Measurements from ENCODE around the gene CMSS1.

Gene CMSS1

GRCh38 chr3:100175637-100176280 is 358.1 kb downstream of the CMSS1 start:
- H3K27ac ChIP-seq (ENCODE audit: low read depth, low read length), result no peak overlapping the region
- no peaks in the 10 kb centered on the region for H3K27me3 ChIP-seq (ENCODE audit: control insufficient read depth in 1 of 2, insufficient read depth in 2 of 2, low read length in 2 of 2)
- peaks cover 8 to 10% of the 10 kb centered on the region in 2 donors for H3K9me3 ChIP-seq (ENCODE audit: control insufficient read depth in 1 of 2, low read length in 2 of 2)
- H3K9ac ChIP-seq (ENCODE audit: low read depth in 1 of 2, low read length in 2 of 2), result no peak overlapping the region
- H3K36me3 ChIP-seq (ENCODE audit: control insufficient read depth in 1 of 2, insufficient read depth in 2 of 2, low read length in 2 of 2), result peaks cover 0 to 2% of the 10 kb centered on the region in 2 donors
- no peak overlapping the region for H3K4me3 ChIP-seq (ENCODE audit: low read depth in 1 of 2, low read length in 2 of 2)
- no peaks in the 10 kb centered on the region for H3K4me1 ChIP-seq (ENCODE audit: control insufficient read depth in 1 of 2, insufficient read depth in 2 of 2, low read length in 2 of 2)

GRCh38 chr3:100179692-100180349 is 362.2 kb downstream of the CMSS1 start:
- Histone ChIP-seq H3K27me3 (ENCODE audit: control insufficient read depth in 1 of 2, insufficient read depth in 2 of 2, low read length in 2 of 2) (no peaks in the 10 kb centered on the region), H3K9ac (ENCODE audit: low read depth in 1 of 2, low read length in 2 of 2) (no peak overlapping the region), H3K4me3 (ENCODE audit: low read depth in 1 of 2, low read length in 2 of 2) (no peak overlapping the region), H3K9me3 (ENCODE audit: control insufficient read depth in 1 of 2, low read length in 2 of 2) (peaks cover 8 to 10% of the 10 kb centered on the region in 2 donors), H3K4me1 (ENCODE audit: control insufficient read depth in 1 of 2, insufficient read depth in 2 of 2, low read length in 2 of 2) (no peaks in the 10 kb centered on the region), H3K27ac (ENCODE audit: low read depth, low read length) (no peak overlapping the region), H3K36me3 (ENCODE audit: control insufficient read depth in 1 of 2, insufficient read depth in 2 of 2, low read length in 2 of 2) (peaks cover 0 to 2% of the 10 kb centered on the region in 2 donors)

GRCh38 chr3:100183608-100184125 is 366.0 kb downstream of the CMSS1 start:
- Histone ChIP-seq H3K4me3 (ENCODE audit: low read depth in 1 of 2, low read length in 2 of 2) (no peak overlapping the region), H3K9me3 (ENCODE audit: control insufficient read depth in 1 of 2, low read length in 2 of 2) (peaks cover 8 to 10% of the 10 kb centered on the region in 2 donors), H3K9ac (ENCODE audit: low read depth in 1 of 2, low read length in 2 of 2) (no peak overlapping the region), H3K36me3 (ENCODE audit: control insufficient read depth in 1 of 2, insufficient read depth in 2 of 2, low read length in 2 of 2) (peaks cover 0 to 2% of the 10 kb centered on the region in 2 donors), H3K27me3 (ENCODE audit: control insufficient read depth in 1 of 2, insufficient read depth in 2 of 2, low read length in 2 of 2) (no peaks in the 10 kb centered on the region), H3K4me1 (ENCODE audit: control insufficient read depth in 1 of 2, insufficient read depth in 2 of 2, low read length in 2 of 2) (no peaks in the 10 kb centered on the region), H3K27ac (ENCODE audit: low read depth, low read length) (no peak overlapping the region)

GRCh38 chr3:100184948-100185570 is 367.4 kb downstream of the CMSS1 start:
- H3K4me3 ChIP-seq (ENCODE audit: low read depth in 1 of 2, low read length in 2 of 2), result no peak overlapping the region
- no peaks in the 10 kb centered on the region for H3K36me3 ChIP-seq (ENCODE audit: control insufficient read depth in 1 of 2, insufficient read depth in 2 of 2, low read length in 2 of 2)
- H3K9ac ChIP-seq (ENCODE audit: low read depth in 1 of 2, low read length in 2 of 2), result no peak overlapping the region
- no peaks in the 10 kb centered on the region for H3K4me1 ChIP-seq (ENCODE audit: control insufficient read depth in 1 of 2, insufficient read depth in 2 of 2, low read length in 2 of 2)
- no peak overlapping the region for H3K27ac ChIP-seq (ENCODE audit: low read depth, low read length)
- H3K27me3 ChIP-seq (ENCODE audit: control insufficient read depth in 1 of 2, insufficient read depth in 2 of 2, low read length in 2 of 2), result no peaks in the 10 kb centered on the region
- peaks cover 0 to 1% of the 10 kb centered on the region in 2 donors for H3K9me3 ChIP-seq (ENCODE audit: control insufficient read depth in 1 of 2, low read length in 2 of 2)

DNA sequence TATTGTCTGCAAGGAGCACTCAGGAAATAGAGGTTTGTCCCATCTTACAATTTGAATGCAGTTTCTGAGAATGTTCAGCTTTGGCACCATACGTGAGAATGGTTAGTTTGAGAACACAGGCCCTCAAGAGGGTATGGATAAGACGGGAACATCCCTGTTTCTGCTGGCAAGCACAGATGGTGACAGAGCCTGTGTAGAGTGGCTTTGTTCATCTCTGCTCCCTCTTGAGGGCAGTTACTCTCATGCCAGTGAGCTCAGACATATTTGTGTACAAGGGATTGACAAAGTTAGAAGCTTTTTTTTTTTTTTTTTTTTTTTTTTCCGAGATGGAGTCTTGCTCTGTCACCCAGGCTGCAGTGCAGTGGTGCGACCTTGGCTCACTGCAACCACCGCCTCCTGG is 368.2 kb downstream of the CMSS1 start:
- Histone ChIP-seq H3K4me1 (ENCODE audit: control insufficient read depth in 1 of 2, insufficient read depth in 2 of 2, low read length in 2 of 2) (no peaks in the 10 kb centered on the region), H3K9me3 (ENCODE audit: control insufficient read depth in 1 of 2, low read length in 2 of 2) (no peaks in the 10 kb centered on the region), H3K27ac (ENCODE audit: low read depth, low read length) (no peak overlapping the region), H3K9ac (ENCODE audit: low read depth in 1 of 2, low read length in 2 of 2) (no peak overlapping the region), H3K27me3 (ENCODE audit: control insufficient read depth in 1 of 2, insufficient read depth in 2 of 2, low read length in 2 of 2) (no peaks in the 10 kb centered on the region), H3K4me3 (ENCODE audit: low read depth in 1 of 2, low read length in 2 of 2) (no peak overlapping the region), H3K36me3 (ENCODE audit: control insufficient read depth in 1 of 2, insufficient read depth in 2 of 2, low read length in 2 of 2) (no peaks in the 10 kb centered on the region)

- Histone ChIP-seq H3K27ac (ENCODE audit: low read depth, low read length) (no peak overlapping the region), H3K9ac (ENCODE audit: low read depth in 1 of 2, low read length in 2 of 2) (no peak overlapping the region), H3K4me3 (ENCODE audit: low read depth in 1 of 2, low read length in 2 of 2) (no peak overlapping the region), H3K36me3 (ENCODE audit: control insufficient read depth in 1 of 2, insufficient read depth in 2 of 2, low read length in 2 of 2) (no peaks in the 10 kb centered on the region), H3K4me1 (ENCODE audit: control insufficient read depth in 1 of 2, insufficient read depth in 2 of 2, low read length in 2 of 2) (no peaks in the 10 kb centered on the region), H3K9me3 (ENCODE audit: control insufficient read depth in 1 of 2, low read length in 2 of 2) (no peaks in the 10 kb centered on the region), H3K27me3 (ENCODE audit: control insufficient read depth in 1 of 2, insufficient read depth in 2 of 2, low read length in 2 of 2) (no peaks in the 10 kb centered on the region)
These were observed 371.8 kb downstream of the CMSS1 start for GRCh38 chr3:100189444-100189964.

- Histone ChIP-seq H3K4me3 (ENCODE audit: low read depth in 1 of 2, low read length in 2 of 2) (no peak overlapping the region), H3K36me3 (ENCODE audit: control insufficient read depth in 1 of 2, insufficient read depth in 2 of 2, low read length in 2 of 2) (no peaks in the 10 kb centered on the region), H3K27me3 (ENCODE audit: control insufficient read depth in 1 of 2, insufficient read depth in 2 of 2, low read length in 2 of 2) (no peaks in the 10 kb centered on the region), H3K9me3 (ENCODE audit: control insufficient read depth in 1 of 2, low read length in 2 of 2) (no peaks in the 10 kb centered on the region), H3K9ac (ENCODE audit: low read depth in 1 of 2, low read length in 2 of 2) (no peak overlapping the region), H3K27ac (ENCODE audit: low read depth, low read length) (no peak overlapping the region), H3K4me1 (ENCODE audit: control insufficient read depth in 1 of 2, insufficient read depth in 2 of 2, low read length in 2 of 2) (no peaks in the 10 kb centered on the region)
These were observed 377.7 kb downstream of the CMSS1 start for GRCh38 chr3:100195375-100195774.

- H3K4me1 ChIP-seq (ENCODE audit: control insufficient read depth in 1 of 2, insufficient read depth in 2 of 2, low read length in 2 of 2), result no peaks in the 10 kb centered on the region
- no peaks in the 10 kb centered on the region for H3K27me3 ChIP-seq (ENCODE audit: control insufficient read depth in 1 of 2, insufficient read depth in 2 of 2, low read length in 2 of 2)
- H3K27ac ChIP-seq (ENCODE audit: low read depth, low read length), result no peak overlapping the region
- no peak overlapping the region for H3K4me3 ChIP-seq (ENCODE audit: low read depth in 1 of 2, low read length in 2 of 2)
- H3K9ac ChIP-seq (ENCODE audit: low read depth in 1 of 2, low read length in 2 of 2), result no peak overlapping the region
- H3K36me3 ChIP-seq (ENCODE audit: control insufficient read depth in 1 of 2, insufficient read depth in 2 of 2, low read length in 2 of 2), result no peaks in the 10 kb centered on the region
- H3K9me3 ChIP-seq (ENCODE audit: control insufficient read depth in 1 of 2, low read length in 2 of 2), result no peaks in the 10 kb centered on the region
These were observed 380.2 kb downstream of the CMSS1 start for GRCh38 chr3:100197876-100198275.

DNA sequence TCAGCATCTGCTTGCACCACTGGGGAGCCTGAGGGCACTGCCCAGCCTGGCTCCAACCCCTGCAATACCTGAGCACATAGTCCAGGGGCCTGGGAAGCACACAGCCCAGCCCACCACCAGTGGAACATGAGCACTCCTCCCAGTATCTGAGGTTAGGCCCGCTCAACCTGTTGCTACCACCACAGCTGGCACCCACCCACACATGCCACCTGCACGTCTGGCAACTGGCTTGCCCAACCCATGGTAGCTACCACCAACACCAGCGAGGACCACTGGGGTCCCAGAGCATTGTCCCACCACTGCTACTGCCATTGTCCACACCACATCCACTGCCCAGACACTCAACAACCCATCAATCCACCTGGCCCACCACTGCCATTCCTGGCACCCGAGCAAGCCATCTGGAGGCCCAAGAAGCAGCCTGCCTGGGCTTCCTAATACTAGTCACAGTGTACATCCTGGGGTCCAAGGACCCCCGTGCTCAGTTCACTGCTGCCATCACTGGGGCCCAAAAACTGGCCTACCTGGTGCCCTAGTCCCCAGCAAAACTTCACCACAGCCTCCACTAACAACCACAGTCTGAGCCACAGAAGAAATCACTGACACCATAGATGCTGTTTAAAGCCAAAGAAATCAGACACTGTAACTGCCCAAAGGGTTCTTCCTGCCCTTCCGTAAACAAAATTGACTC is 381.1 kb downstream of the CMSS1 start:
- no peak overlapping the region for H3K4me3 ChIP-seq (ENCODE audit: low read depth in 1 of 2, low read length in 2 of 2)
- H3K27ac ChIP-seq (ENCODE audit: low read depth, low read length), result no peak overlapping the region
- H3K9me3 ChIP-seq (ENCODE audit: control insufficient read depth in 1 of 2, low read length in 2 of 2), result no peaks in the 10 kb centered on the region
- H3K9ac ChIP-seq (ENCODE audit: low read depth in 1 of 2, low read length in 2 of 2), result no peak overlapping the region
- H3K36me3 ChIP-seq (ENCODE audit: control insufficient read depth in 1 of 2, insufficient read depth in 2 of 2, low read length in 2 of 2), result no peaks in the 10 kb centered on the region
- no peaks in the 10 kb centered on the region for H3K4me1 ChIP-seq (ENCODE audit: control insufficient read depth in 1 of 2, insufficient read depth in 2 of 2, low read length in 2 of 2)
- H3K27me3 ChIP-seq (ENCODE audit: control insufficient read depth in 1 of 2, insufficient read depth in 2 of 2, low read length in 2 of 2), result no peaks in the 10 kb centered on the region
